Lower lobe of right lung (tissue), 2 donors: ENCODE data around the gene PLXNA2. TPM values are rescaled to one million over a fixed set of nuclear protein-coding genes. Genes with fewer than 3 reads are reported as not detected.

ENCODE experiments used
- ATAC-seq, 2 donors: fragments of 200-7000 bp; cut with Tn5 transposase; one replicate each; pipeline ENCODE4 v1.9.1; 2020 to 2022; ENCODE audit warnings: mild to moderate bottlenecking in 2 of 2, moderate library complexity in 2 of 2
- DNase-seq: peaks from one replicate; pipeline ENCODE4 v3.0.0-alpha.2; 2020
- H3K27ac ChIP-seq: fragments of 200-600 bp; one replicate; pipeline ENCODE4 v1.8.0; 2022
- H3K27me3 ChIP-seq: fragments of 200-600 bp; one replicate; pipeline ENCODE4 v1.8.0; 2022; ENCODE audit warnings: low read depth
- H3K36me3 ChIP-seq: fragments of 200-600 bp; one replicate; pipeline ENCODE4 v1.8.0; 2022; ENCODE audit warnings: mild to moderate bottlenecking
- H3K4me1 ChIP-seq: fragments of 200-600 bp; one replicate; pipeline ENCODE4 v1.8.0; 2022
- H3K4me3 ChIP-seq: fragments of 200-600 bp; one replicate; pipeline ENCODE4 v1.8.0; 2022; ENCODE audit warnings: mild to moderate bottlenecking
- H3K9me3 ChIP-seq: fragments of 200-600 bp; one replicate; pipeline ENCODE4 v1.8.0; 2022
- intact Hi-C: fragments of 100-400 bp; cut with DNase I; formaldehyde crosslinking; loops from one replicate; pipeline ENCODE4 v1.11.0; 2022
- total RNA-seq: library from RNA; stranded (reverse); fragmentation: NEBNext Ultra II Directional; extraction: Animal tissue kit (Norgen Biotek cat#: 25700); gene quantifications from one replicate; pipeline ENCODE4 v1.2.1, GENCODE V29; 2021
- TF ChIP-seq, protein P1 (sequence below): fragments of 200-600 bp; IDR thresholded peaks from one replicate; pipeline ENCODE4 v1.8.0; 2022; ENCODE audit warnings: antibody characterized with exemption, mild to moderate bottlenecking
- donor health status: DM: no; HTN: yes; CAD: no; lungs with severe emphysema.

The PLXNA2 gene
- total RNA-seq, 1 donor from 2014 or later: 83.9 TPM

DNA sequence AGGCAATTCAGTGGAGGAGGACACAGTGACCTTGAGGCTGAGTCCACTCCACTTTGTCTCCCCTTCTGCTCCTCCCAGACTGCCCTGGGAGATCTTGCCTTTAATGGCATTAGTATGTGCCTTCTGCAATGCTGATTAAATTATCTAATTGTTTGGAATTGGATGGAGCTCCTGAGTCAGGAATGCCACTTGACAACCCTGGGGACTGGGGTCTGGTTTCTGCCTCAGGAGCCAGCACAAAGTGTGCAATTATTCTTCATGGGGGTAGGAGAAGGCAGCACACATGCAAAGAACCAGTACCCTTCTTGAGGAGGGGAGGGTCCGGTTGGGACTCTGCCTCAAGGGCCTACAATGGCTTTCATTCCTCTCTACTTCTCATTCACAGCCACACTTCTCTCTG, 11.9 kb upstream of the PLXNA2 start:
- no peak overlapping the region for H3K27ac ChIP-seq
- no peaks in the 10 kb centered on the region for H3K27me3 ChIP-seq
- no peak overlapping the region for H3K4me3 ChIP-seq
- no peak for DNase-seq
- TF ChIP-seq, protein P1, sequence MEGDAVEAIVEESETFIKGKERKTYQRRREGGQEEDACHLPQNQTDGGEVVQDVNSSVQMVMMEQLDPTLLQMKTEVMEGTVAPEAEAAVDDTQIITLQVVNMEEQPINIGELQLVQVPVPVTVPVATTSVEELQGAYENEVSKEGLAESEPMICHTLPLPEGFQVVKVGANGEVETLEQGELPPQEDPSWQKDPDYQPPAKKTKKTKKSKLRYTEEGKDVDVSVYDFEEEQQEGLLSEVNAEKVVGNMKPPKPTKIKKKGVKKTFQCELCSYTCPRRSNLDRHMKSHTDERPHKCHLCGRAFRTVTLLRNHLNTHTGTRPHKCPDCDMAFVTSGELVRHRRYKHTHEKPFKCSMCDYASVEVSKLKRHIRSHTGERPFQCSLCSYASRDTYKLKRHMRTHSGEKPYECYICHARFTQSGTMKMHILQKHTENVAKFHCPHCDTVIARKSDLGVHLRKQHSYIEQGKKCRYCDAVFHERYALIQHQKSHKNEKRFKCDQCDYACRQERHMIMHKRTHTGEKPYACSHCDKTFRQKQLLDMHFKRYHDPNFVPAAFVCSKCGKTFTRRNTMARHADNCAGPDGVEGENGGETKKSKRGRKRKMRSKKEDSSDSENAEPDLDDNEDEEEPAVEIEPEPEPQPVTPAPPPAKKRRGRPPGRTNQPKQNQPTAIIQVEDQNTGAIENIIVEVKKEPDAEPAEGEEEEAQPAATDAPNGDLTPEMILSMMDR: no peak
- intact Hi-C loops: no loop called here
- ATAC-seq: no peak
- H3K36me3 ChIP-seq: no peaks in the 10 kb centered on the region
- H3K9me3 ChIP-seq: no peaks in the 10 kb centered on the region
- peaks cover 9% of the 10 kb centered on the region for H3K4me1 ChIP-seq

GRCh38 chr1:208254862-208255261, 10.7 kb upstream of the PLXNA2 start:
- ATAC-seq (no peak), DNase-seq (no peak)
- intact Hi-C loops: no loop called here
- no peaks in the 10 kb centered on the region for H3K36me3 ChIP-seq
- peaks cover 9% of the 10 kb centered on the region for H3K4me1 ChIP-seq
- H3K27me3 ChIP-seq: no peaks in the 10 kb centered on the region
- no peak overlapping the region for H3K27ac ChIP-seq
- no peaks in the 10 kb centered on the region for H3K9me3 ChIP-seq
- no peak overlapping the region for H3K4me3 ChIP-seq
- TF ChIP-seq, protein P1: no peak

DNA sequence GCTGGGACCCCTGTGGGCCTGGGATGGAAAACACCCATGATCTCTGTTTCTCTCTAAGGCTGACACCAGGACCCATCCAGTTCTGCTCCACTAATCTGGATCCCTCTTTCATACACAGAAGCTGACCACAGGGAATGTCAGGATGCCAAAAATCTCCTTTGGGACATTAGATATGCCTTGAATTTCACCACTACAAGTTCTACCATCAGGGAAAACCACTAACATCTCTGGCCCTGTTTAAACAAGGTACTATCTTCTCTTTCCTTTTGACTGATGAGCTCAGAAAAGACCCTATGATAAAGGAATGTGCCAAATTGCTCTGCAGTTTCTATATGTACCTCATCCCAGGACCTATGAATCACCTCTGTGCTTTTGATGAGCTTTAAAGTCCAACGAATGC, 10.2 kb upstream of the PLXNA2 start:
- ATAC-seq: no peak
- Histone ChIP-seq H3K4me1 (peaks cover 9% of the 10 kb centered on the region), H3K36me3 (no peaks in the 10 kb centered on the region), H3K27ac (no peak overlapping the region), H3K4me3 (no peak overlapping the region), H3K27me3 (no peaks in the 10 kb centered on the region), H3K9me3 (no peaks in the 10 kb centered on the region)
- TF ChIP-seq, protein P1: no peak
- DNase-seq: no peak
- intact Hi-C loops: no loop called here

DNA sequence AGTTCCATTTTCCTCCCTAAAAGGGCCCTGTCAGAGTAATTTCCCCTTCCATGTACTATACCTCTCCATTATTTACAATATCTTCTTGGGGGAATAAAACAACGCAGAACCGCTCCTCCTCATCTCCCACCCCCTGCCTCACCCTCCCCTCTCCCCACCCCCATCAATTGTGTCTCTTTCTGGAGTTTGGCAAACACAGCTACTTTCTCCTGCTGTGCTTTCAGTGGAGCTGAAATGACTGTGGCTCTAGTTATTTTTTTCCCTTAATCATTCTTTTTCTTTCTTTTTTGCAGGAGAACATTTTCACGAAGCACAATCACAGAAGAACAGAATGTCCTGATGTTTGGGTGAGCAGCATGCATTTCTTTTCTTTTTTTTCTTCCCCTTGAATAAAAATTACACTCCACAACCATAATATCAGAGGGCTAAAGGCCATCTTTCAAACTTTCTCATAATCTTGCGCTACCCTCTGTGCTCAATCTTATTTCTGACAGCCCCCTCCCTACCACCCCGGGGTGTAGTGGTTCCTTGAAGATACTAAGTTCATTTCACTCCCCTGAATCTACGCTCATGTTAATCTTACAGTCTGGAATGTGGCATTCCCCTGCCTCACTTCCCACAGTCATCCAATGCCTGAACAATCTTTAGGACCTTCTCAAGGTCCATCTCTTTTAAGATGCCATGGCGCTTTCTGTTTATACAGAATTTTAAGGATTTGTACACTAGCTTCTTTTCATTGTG, 8.8 kb upstream of the PLXNA2 start:
- no peak overlapping the region for H3K27ac ChIP-seq
- TF ChIP-seq, protein P1: no peak
- H3K9me3 ChIP-seq: no peaks in the 10 kb centered on the region
- ATAC-seq (no peak), DNase-seq (no peak)
- no peaks in the 10 kb centered on the region for H3K27me3 ChIP-seq
- H3K4me1 ChIP-seq: peaks cover 9% of the 10 kb centered on the region
- intact Hi-C loops: no loop called here
- no peaks in the 10 kb centered on the region for H3K36me3 ChIP-seq
- peak overlapping the region; percentile 27 for H3K4me3 ChIP-seq

DNA sequence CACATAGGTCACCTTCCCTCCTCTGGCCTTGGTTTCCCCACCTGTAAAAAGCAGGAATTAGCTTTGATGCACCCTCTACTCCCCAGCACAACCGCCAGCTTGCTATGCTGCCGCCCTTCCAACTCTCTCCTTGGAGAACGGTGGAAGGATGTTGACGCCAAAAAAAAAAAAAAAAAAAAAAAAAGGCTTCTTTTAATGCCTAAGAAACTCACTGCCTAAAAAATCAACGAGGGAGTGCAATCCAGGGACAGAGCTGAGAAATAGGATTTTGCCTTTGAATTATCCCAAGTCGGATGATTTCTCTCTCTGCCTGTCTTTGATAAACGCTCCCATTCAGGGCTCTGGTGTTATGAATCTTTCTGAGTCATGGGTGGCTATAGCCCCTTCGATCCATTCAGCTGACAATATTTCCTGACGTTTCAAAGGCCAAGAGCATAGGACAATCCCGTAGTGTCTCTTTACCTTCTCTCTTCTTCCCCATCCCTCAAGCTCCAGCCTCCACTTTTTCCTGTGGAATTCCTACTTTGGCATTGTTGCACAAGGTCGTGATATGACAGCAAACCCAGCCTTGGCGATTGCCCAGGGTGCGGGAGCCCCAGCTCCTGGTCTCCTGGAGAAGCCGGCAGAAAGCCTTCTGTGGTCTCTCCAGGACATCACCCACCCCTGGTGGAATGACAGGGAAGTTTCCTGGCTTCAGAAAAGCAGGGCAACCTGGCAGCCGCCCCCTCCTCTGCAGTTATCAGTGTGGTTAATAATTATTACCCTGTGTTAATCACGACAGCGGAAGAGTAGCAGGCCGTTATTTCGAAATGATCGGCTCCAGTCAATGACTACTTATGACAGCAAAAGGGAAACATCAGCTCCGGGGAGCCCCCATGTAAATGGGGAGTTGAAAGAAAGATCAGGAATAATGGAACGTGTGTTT, 8.0 kb upstream of the PLXNA2 start:
- ATAC-seq: peak; percentile 39 to 73
- Histone ChIP-seq H3K27ac (no peak overlapping the region), H3K4me3 (peak overlapping the region; percentile 27)

More for the DNA sequence above, 8.0 kb upstream of the PLXNA2 start:
- no peaks in the 10 kb centered on the region for H3K9me3 ChIP-seq
- TF ChIP-seq, protein P1: peak; percentile 78
- peak; percentile 64 for DNase-seq
- H3K27me3 ChIP-seq: no peaks in the 10 kb centered on the region
- H3K36me3 ChIP-seq: no peaks in the 10 kb centered on the region
- peaks cover 9% of the 10 kb centered on the region for H3K4me1 ChIP-seq
- intact Hi-C loops: no loop called here
